ENCODE measurements around the gene SMG6. TPM values are rescaled to one million over a fixed set of nuclear protein-coding genes. Genes with fewer than 3 reads are reported as not detected.

SMG6 gene
- total and polyA plus RNA-seq, 8 donors, result 27.7 to 42.2 (median 38.5) TPM

- TF ChIP-seq CTCF (IDR thresholded peaks at IDR 0.05), result no peak
- peaks cover 0 to 32% of the 10 kb centered on the region in 2 donors for H3K36me3 ChIP-seq
- no peaks in the 10 kb centered on the region for H3K27me3 ChIP-seq
- DNase-seq, result peak in 3 of 4 donors; percentile 60 to 90 (median 81)
- no peaks in the 10 kb centered on the region for H3K9me3 ChIP-seq
- intact Hi-C loops (cut with DNase I), result no loop called here
- H3K4me3 ChIP-seq, result peak within 1 kb of the TSS; percentile 90 to 93
- H3K27ac ChIP-seq, result peak within 1 kb of the TSS; percentile 71 to 83
- H3K4me1 ChIP-seq, result peaks cover 8 to 31% of the 10 kb centered on the region in 2 donors
- ATAC-seq, result peak; percentile 69
Observed at GRCh38 chr17:2336852-2337543, 33.4 kb upstream of the SMG6 start, which contains the start of gene SGSM2. Gene SGSM2 (plus strand): TSS chr17:2337501. CDS start chr17:2337689, 188 bp downstream.

- Histone ChIP-seq H3K9me3 (no peaks in the 10 kb centered on the region), H3K4me1 (peaks cover 8 to 31% of the 10 kb centered on the region in 2 donors), H3K27me3 (no peaks in the 10 kb centered on the region), H3K4me3 (peak within 1 kb of the TSS; percentile 90 to 93), H3K27ac (peak within 1 kb of the TSS; percentile 71 to 83), H3K36me3 (peaks cover 0 to 39% of the 10 kb centered on the region in 2 donors)
- intact Hi-C loops (cut with DNase I), result no loop called here
- ATAC-seq, result peak; percentile 95
- no peak for TF ChIP-seq CTCF (IDR thresholded peaks at IDR 0.05)
- peak; percentile 89 to 98 (median 94) for DNase-seq
Observed at GRCh38 chr17:2336215-2336851, 32.7 kb upstream of the SMG6 start, which contains the start of gene TSR1. Gene TSR1 (minus strand): TSS chr17:2336457. CDS start chr17:2336427, 30 bp downstream.

- H3K4me1 ChIP-seq, result peaks cover 8 to 31% of the 10 kb centered on the region in 2 donors
- H3K36me3 ChIP-seq, result peaks cover 0 to 45% of the 10 kb centered on the region in 2 donors
- TF ChIP-seq CTCF (IDR thresholded peaks at IDR 0.05), result no peak
- intact Hi-C loops (cut with DNase I), result no loop called here
- H3K4me3 ChIP-seq, result peak overlapping the region; percentile 90 to 93
- no peaks in the 10 kb centered on the region for H3K27me3 ChIP-seq
- DNase-seq, result peak in 1 of 4 donors; percentile 43
- no peak for ATAC-seq
- H3K9me3 ChIP-seq, result no peaks in the 10 kb centered on the region
- H3K27ac ChIP-seq, result peak overlapping the region in 1 of 2 donors; percentile 71
Observed at GRCh38 chr17:2335726-2336214, 32.2 kb upstream of the SMG6 start.

- H3K27me3 ChIP-seq, result no peaks in the 10 kb centered on the region
- DNase-seq (no peak), ATAC-seq (no peak)
- H3K27ac ChIP-seq, result no peak overlapping the region
- peaks cover 8 to 23% of the 10 kb centered on the region in 2 donors for H3K4me1 ChIP-seq
- TF ChIP-seq CTCF (IDR thresholded peaks at IDR 0.05), result no peak
- no peak overlapping the region for H3K4me3 ChIP-seq
- intact Hi-C loops (cut with DNase I), result no loop called here
- H3K36me3 ChIP-seq, result peaks cover 0 to 89% of the 10 kb centered on the region in 2 donors
- no peaks in the 10 kb centered on the region for H3K9me3 ChIP-seq
Observed at GRCh38 chr17:2331303-2331702, 27.7 kb upstream of the SMG6 start.

Data from left lung (tissue), 10 donors.